Panc1 (cell line): ENCODE results near the gene PGPEP1. TPM values are rescaled to one million over a fixed set of nuclear protein-coding genes. Genes with fewer than 3 reads are reported as not detected.

ENCODE experiments used
- ATAC-seq: fragments of 200-7000 bp; cut with Tn5 transposase; 2 replicates; pipeline ENCODE4 v1.9.1; 2020; ENCODE audit warnings: mild to moderate bottlenecking, moderate library complexity
- BruUV-seq: library from RNA; stranded (reverse); fragments of 400-500 nt; replicated peaks from 2 replicates; lab custom pipeline; 2021; lab: Mats Ljungman, UMichigan
- CTCF ChIA-PET: fragments of 300-600 bp; sonication (Branson Sonifier 250); formaldehyde crosslinking; loops from one replicate; lab custom pipeline; 2022; ENCODE audit warnings: antibody characterized with exemption; lab: Charles Lee
- POLR2A ChIA-PET: fragments of 300-600 bp; sonication (Branson Sonifier 250); formaldehyde crosslinking; loops from one replicate; lab custom pipeline; 2022; ENCODE audit warnings: antibody characterized with exemption; lab: Charles Lee
- DNase-seq: peaks from one replicate; pipeline ENCODE4 v3.0.0-alpha.2; 2010; ENCODE audit warnings: low read depth, low spot score
- H3K27ac ChIP-seq: 2 replicates; pipeline ENCODE4 v1.5.1; 2011; ENCODE audit warnings: mild to moderate bottlenecking, low read length, inconsistent platforms
- H3K27me3 ChIP-seq: fragments of 200-500 bp; sonication (Bioruptor generic); 2 replicates; pipeline ENCODE4 v1.6.0; 2014; ENCODE audit warnings: low read length, inconsistent platforms; ENCODE audit not compliant: control insufficient read depth, insufficient read depth
- H3K36me3 ChIP-seq: fragments of 200-500 bp; sonication (Bioruptor generic); 2 replicates; pipeline ENCODE4 v1.5.1; 2014; ENCODE audit warnings: inconsistent platforms, mild to moderate bottlenecking, low read length, moderate library complexity; ENCODE audit not compliant: control insufficient read depth, insufficient read depth
- H3K4me1 ChIP-seq: 2 replicates; pipeline ENCODE4 v1.5.1; 2011; ENCODE audit warnings: inconsistent platforms, mild to moderate bottlenecking, low read length, moderate library complexity; ENCODE audit not compliant: control insufficient read depth, insufficient read depth
- H3K4me3 ChIP-seq, 2 experiments: 2 replicates each; pipeline ENCODE4 v1.5.1; 2011 to 2012; ENCODE audit warnings: low read depth in 2 of 2, low read length in 2 of 2, mild to moderate bottlenecking in 2 of 2, inconsistent platforms in 1 of 2, moderate library complexity in 1 of 2
- H3K9me3 ChIP-seq: fragments of 200-500 bp; sonication (Bioruptor generic); 2 replicates; pipeline ENCODE4 v1.5.1; 2014; ENCODE audit warnings: low read depth, mild to moderate bottlenecking, inconsistent platforms, low read length, moderate library complexity; ENCODE audit not compliant: control insufficient read depth, insufficient read depth
- POLR2AphosphoS5 ChIP-seq: IDR thresholded peaks from 2 replicates; pipeline ENCODE4 v1.6.1; 2012; ENCODE audit warnings: mild to moderate bottlenecking, low read depth, low read length, moderate library complexity
- REST ChIP-seq, 2 experiments: IDR thresholded peaks; 2 replicates each; pipeline ENCODE4 v1.6.1; 2011 to 2012; ENCODE audit warnings: low read depth in 2 of 2, control low read depth in 1 of 2, low read length in 1 of 2, mild to moderate bottlenecking in 1 of 2, moderate library complexity in 1 of 2; ENCODE audit not compliant: insufficient read depth in 1 of 2
- SIN3A ChIP-seq: IDR thresholded peaks from 2 replicates; pipeline ENCODE4 v1.6.1; 2012; ENCODE audit warnings: low read depth, mild to moderate bottlenecking, low read length, moderate library complexity, borderline replicate concordance; ENCODE audit not compliant: insufficient read depth
- TCF7L2 ChIP-seq: IDR thresholded peaks from 2 replicates; pipeline ENCODE4 v1.6.1; 2011; ENCODE audit warnings: mild to moderate bottlenecking, low read depth, low read length, inconsistent platforms
- in situ Hi-C: cut with HindIII; loops from 2 replicates; pipeline ENCODE4 v1.10.0; 2016; ENCODE audit warnings: low sequenced_read_pairs, low pct_unique_long_range_greater_than_20kb
- intact Hi-C: fragments of 100-400 bp; cut with micrococcal nuclease; formaldehyde crosslinking; loops from one replicate; pipeline ENCODE4 v1.10.0; 2022; ENCODE audit not compliant: unreplicated experiment
- total RNA-seq: library from RNA; stranded (reverse); gene quantifications from one replicate; pipeline ENCODE4 v1.2.1, GENCODE V29; 2021; ENCODE audit not compliant: unreplicated experiment
- TF ChIP-seq, protein P1 (sequence below): fragments of 450-650 bp; IDR thresholded peaks from 2 replicates; pipeline ENCODE4 v1.5.1; 2017; ENCODE audit warnings: mild to moderate bottlenecking

Gene PGPEP1
- total RNA-seq, 1 experiment from 2014 or later, result 36.3 TPM

GRCh38 chr19:18307271-18307681 lies 33.1 kb upstream of the PGPEP1 start:
- TF ChIP-seq POLR2AphosphoS5, result no peak
- no peak for TF ChIP-seq REST (IDR thresholded peaks at IDR 0.05; ENCODE audit: insufficient read depth in 1 of 2, low read depth in 2 of 2, low read length in 1 of 2)
- no peak for TF ChIP-seq SIN3A
- TF ChIP-seq TCF7L2, result no peak
- TF ChIP-seq, protein P1, sequence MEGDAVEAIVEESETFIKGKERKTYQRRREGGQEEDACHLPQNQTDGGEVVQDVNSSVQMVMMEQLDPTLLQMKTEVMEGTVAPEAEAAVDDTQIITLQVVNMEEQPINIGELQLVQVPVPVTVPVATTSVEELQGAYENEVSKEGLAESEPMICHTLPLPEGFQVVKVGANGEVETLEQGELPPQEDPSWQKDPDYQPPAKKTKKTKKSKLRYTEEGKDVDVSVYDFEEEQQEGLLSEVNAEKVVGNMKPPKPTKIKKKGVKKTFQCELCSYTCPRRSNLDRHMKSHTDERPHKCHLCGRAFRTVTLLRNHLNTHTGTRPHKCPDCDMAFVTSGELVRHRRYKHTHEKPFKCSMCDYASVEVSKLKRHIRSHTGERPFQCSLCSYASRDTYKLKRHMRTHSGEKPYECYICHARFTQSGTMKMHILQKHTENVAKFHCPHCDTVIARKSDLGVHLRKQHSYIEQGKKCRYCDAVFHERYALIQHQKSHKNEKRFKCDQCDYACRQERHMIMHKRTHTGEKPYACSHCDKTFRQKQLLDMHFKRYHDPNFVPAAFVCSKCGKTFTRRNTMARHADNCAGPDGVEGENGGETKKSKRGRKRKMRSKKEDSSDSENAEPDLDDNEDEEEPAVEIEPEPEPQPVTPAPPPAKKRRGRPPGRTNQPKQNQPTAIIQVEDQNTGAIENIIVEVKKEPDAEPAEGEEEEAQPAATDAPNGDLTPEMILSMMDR, result no peak; the same call in 1 of the 2 replicates
- H3K27ac ChIP-seq, result peak overlapping the region; percentile 75
- no peak overlapping the region for H3K4me3 ChIP-seq
- ChIA-PET CTCF (interaction anchor here (0.6 to 1.1 kb wide), 2 partner anchors 28 to 460 kb away, joined by 3 to 5 read pairs; no protein-coding TSS in a partner anchor), POLR2A (no interaction called here)
- no TSS peak for BruUV-seq
- peaks cover 52% of the 10 kb centered on the region for H3K4me1 ChIP-seq
- in situ Hi-C loops, result no loop called here
- DNase-seq (no peak), ATAC-seq (no peak)
- intact Hi-C loops, result no loop called here
- H3K27me3 ChIP-seq, result no peaks in the 10 kb centered on the region
- no peaks in the 10 kb centered on the region for H3K9me3 ChIP-seq
- H3K36me3 ChIP-seq, result no peaks in the 10 kb centered on the region

DNA sequence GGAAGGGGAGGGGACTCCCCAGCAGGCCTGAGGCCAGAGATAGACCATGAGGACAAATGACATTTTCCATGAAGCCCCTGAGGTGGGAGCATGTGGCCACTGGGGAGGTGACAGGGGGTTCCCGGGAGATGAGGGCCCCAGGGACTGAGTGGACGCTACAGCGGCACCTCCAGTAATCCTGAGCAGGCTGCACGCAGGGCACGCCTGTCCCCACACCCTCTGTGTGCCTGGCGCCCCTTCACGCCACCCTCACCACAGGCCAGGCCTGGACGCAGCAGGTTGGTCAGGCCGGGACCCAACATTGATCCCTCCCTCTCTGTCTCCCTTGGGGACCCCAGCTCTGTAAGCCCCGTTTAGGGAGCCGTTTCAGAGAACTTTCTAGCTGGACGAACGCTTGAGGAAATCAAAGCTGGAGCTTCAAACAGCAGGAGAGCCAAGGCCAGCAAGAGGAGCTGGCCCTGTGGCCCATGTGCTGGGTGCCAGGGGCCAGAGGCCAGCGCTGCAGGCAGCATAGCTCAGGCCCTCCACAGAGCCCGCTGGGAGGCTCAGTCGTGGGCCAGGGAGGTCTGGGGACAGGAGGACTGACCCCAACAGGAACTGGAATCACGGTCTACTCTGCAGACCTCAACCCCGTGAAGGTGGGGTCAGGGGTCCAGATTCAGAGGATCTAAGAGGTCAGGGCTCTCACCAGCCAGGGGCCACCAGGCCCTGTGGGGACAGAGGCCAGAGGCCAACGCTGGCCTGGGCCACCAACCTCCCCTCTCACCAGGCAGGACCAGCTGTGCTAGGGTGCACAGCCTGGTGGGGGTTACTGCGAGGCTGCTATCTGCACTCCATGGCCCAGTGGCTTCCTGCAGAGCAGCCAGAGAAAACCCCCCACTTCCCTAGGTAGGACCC lies 32.1 kb upstream of the PGPEP1 start:
- ATAC-seq, result no peak
- TF ChIP-seq SIN3A (no peak), TCF7L2 (no peak), REST (IDR thresholded peaks at IDR 0.05; ENCODE audit: insufficient read depth in 1 of 2, low read depth in 2 of 2, low read length in 1 of 2) (no peak), POLR2AphosphoS5 (no peak)
- TF ChIP-seq, protein P1, result no peak
- Histone ChIP-seq H3K27me3 (no peaks in the 10 kb centered on the region), H3K27ac (peak overlapping the region; percentile 39), H3K36me3 (no peaks in the 10 kb centered on the region), H3K9me3 (no peaks in the 10 kb centered on the region), H3K4me1 (peaks cover 48% of the 10 kb centered on the region), H3K4me3 (no peak overlapping the region)
- ChIA-PET CTCF (interaction anchor here (0.5 kb wide), 1 partner anchor 883 kb away, joined by 4 read pairs; no protein-coding TSS in a partner anchor), POLR2A (no interaction called here)
- in situ Hi-C loops, result no loop called here
- intact Hi-C loops, result no loop called here
- DNase-seq, result no peak
- BruUV-seq, result no TSS peak
